GOT3 (cell line): ENCODE results near the gene ROBO3.

Source experiments
- DNase-seq: peaks from one replicate; lab custom pipeline; 2025; ENCODE audit warnings: mixed read lengths; lab: John Stamatoyannopoulos, UW

Gene ROBO3, protein sequence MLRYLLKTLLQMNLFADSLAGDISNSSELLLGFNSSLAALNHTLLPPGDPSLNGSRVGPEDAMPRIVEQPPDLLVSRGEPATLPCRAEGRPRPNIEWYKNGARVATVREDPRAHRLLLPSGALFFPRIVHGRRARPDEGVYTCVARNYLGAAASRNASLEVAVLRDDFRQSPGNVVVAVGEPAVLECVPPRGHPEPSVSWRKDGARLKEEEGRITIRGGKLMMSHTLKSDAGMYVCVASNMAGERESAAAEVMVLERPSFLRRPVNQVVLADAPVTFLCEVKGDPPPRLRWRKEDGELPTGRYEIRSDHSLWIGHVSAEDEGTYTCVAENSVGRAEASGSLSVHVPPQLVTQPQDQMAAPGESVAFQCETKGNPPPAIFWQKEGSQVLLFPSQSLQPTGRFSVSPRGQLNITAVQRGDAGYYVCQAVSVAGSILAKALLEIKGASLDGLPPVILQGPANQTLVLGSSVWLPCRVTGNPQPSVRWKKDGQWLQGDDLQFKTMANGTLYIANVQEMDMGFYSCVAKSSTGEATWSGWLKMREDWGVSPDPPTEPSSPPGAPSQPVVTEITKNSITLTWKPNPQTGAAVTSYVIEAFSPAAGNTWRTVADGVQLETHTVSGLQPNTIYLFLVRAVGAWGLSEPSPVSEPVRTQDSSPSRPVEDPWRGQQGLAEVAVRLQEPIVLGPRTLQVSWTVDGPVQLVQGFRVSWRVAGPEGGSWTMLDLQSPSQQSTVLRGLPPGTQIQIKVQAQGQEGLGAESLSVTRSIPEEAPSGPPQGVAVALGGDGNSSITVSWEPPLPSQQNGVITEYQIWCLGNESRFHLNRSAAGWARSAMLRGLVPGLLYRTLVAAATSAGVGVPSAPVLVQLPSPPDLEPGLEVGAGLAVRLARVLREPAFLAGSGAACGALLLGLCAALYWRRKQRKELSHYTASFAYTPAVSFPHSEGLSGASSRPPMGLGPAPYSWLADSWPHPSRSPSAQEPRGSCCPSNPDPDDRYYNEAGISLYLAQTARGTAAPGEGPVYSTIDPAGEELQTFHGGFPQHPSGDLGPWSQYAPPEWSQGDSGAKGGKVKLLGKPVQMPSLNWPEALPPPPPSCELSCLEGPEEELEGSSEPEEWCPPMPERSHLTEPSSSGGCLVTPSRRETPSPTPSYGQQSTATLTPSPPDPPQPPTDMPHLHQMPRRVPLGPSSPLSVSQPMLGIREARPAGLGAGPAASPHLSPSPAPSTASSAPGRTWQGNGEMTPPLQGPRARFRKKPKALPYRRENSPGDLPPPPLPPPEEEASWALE (N-terminal part only)

GRCh38 chr11:124865181-124865901 is at the start of gene ROBO3:
ROBO3 (plus strand) TSS chr11:124865432; CDS start chr11:124865578, 146 bp downstream.
- no peak for DNase-seq

GRCh38 chr11:124817036-124817435 is 48.2 kb upstream of the ROBO3 start:
- DNase-seq, result no peak

GRCh38 chr11:124821995-124822730 is 43.1 kb upstream of the ROBO3 start:
- DNase-seq, result no peak

GRCh38 chr11:124823512-124824376 is 41.5 kb upstream of the ROBO3 start:
- no peak for DNase-seq

DNA sequence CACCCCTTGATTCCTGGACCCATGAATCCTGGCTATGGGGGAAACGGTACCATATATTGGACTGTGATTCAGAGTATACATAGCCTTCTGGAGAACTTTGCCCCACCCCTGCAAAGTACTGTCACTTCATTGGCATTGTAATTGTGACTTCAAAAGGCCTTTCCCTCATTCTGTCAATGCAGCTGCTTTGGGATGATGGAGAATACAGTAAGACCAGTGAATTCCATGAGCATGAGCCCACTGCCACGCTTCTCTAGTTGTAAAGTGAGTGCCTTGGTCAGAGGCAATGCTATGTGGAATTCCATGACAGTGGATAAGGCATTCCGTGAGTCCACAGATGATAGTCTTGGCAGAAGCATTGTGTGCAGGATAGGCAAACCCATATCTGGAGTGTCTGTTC is 39.4 kb upstream of the ROBO3 start:
- no peak for DNase-seq

GRCh38 chr11:124829986-124830385 is 35.2 kb upstream of the ROBO3 start:
- DNase-seq, result no peak

DNA sequence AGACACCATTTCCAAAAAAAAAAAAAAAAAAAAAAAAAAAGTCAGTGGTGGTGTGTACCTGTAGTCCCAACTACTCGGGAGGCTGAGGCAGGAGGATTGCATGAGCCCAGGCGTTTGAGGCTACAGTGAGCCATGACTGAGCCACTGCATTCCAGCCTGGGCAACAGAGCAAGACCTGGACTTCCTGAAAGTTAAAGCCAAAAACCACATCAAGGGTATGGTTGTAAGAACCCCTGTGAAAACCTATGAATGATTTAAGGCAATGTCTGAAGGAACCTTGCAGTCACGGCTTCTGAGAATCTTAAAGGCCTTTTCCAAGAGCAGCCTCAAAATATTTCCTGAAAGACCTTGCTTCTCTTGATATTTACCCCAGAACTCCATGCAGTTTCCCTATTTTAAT is 34.5 kb upstream of the ROBO3 start:
- DNase-seq, result no peak

DNA sequence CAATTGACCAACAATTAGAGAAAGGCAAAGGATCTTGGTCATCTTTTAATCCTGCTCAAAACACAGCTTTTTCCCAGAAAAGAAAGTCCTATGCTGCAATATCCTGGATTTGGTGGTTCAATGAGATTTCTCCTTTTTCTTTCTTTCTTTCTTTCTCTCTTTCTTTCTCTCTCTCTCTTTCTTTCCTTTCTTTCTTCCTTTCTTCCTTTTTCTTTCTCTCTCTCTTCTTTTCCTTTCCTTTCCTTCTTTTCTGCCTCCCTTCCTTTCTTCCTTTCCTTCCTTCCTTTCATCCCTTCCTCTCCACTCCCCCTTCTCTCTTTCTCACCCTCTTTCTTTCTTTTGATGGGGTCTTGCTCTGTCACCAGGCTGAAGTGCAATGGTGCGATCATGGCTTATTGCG is 33.3 kb upstream of the ROBO3 start:
- no peak for DNase-seq

DNA sequence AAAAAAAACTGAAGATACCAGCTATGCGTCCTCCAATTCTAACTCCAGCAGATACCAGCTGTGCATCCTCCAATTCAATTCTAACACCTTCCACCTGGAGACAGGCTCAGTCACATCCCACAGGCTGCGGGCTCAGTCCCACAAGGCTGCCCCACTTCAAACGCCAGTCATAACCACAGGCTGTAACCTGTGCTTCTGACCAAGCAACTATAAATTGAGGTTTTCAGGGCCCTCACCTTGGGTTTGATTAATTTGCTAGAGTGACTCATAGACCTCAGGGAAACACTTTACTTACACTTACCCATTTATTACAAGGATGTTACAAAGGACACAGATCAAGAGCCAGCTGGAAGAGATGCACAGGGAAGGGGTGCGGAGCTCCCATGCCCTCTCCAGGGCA is 32.7 kb upstream of the ROBO3 start:
- no peak for DNase-seq

- DNase-seq, result no peak
These were observed 30.6 kb upstream of the ROBO3 start for GRCh38 chr11:124834526-124835180.

DNA sequence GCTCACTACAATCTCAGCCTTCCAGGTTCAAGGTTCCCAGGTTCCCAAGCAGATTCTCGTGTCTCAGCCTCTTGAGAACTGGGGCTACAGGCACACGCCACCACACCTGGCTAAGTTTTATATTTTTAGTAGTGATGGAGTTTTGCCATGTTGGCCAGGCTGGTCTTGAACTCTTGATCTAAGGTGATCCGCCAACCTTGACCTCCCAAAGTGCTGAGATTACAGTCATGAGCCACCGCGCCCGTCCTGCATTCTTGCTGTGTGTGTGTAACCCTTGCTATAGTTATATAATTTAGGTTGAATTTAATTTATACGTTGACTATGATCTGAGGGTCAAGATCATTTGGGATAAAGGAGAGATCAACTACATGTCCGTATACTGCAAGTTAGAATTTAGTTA is 29.3 kb upstream of the ROBO3 start:
- DNase-seq, result no peak

- DNase-seq, result no peak
These were observed 27.8 kb upstream of the ROBO3 start for GRCh38 chr11:124837491-124837856.

DNA sequence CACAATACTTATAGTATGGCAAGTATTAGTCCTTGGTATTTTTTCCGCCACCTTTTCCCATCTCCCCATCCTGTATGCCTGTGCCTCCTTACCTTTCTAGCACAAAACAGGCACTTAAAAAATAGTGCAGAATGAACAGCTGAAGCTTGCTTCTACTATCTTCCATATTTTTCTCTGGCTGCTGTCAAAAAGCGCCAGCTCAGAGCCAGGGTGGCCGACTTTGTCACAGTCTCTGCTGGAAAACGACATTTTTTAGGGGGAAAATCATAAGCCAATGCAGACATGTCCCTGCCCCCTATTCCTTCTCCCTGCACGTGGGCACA is 26.5 kb upstream of the ROBO3 start:
- DNase-seq, result no peak

DNA sequence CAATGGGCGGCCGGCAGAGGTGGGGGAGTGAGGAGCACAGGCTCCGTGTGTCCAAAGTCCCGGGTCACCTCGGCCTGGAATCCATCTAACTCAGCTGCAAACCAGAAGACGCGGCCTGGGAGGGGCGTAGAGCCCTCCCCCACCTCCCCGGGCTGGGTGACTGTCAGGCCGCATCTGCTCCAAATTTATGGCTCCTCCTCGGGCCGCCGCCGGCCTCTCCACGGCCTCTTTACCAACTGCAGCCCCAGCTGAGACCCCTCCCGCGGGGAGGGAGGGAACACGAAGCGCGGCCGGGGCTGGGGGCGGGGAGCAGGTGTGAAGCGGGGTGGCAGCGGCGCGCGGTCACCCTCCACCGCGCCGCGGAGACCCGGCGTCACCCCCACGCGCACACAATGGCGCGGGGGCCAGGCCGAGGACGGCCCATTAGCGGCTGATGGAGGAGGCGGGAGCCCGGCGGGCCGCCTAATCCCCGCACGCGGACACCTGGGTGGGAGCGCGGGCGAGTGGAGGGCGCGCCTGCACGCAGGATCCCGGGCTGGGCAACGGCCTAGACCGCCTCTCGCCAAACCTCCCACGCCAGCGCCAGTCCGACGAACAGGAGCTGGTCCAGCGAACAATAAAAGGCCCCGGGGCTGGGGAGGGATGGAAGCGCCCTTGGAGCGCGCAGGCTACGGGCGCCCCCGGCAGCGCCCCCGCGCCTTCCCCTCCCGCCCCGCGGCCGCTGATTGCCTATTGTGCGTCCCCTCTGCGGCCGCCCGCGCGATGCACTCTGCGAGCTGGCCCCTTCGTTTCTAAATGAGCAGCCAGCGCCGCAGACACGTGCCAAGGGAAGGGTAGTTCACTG is 25.9 kb upstream of the ROBO3 start:
- DNase-seq, result no peak

GRCh38 chr11:124839972-124840621 is 25.1 kb upstream of the ROBO3 start:
- DNase-seq, result no peak

- no peak for DNase-seq
These were observed 24.6 kb upstream of the ROBO3 start for GRCh38 chr11:124840666-124841065.

DNA sequence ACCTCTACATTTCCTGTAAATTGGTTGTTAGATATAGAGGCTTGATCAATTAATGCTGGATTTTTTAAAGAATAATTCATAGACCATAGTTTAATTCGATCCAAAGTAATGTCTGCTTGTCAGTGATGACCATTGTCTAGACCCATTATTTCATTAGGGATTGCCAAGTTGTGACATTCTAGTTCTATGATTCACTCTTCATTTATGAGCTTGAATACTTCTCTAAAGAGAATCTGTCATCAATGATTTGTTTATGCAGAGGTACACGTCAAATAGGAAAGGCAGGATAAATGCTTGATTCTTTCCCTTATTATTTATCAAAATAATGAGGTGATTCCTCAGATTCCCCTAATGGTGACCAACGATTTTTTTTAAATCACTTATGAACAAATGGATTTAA is 24.0 kb upstream of the ROBO3 start:
- no peak for DNase-seq

DNA sequence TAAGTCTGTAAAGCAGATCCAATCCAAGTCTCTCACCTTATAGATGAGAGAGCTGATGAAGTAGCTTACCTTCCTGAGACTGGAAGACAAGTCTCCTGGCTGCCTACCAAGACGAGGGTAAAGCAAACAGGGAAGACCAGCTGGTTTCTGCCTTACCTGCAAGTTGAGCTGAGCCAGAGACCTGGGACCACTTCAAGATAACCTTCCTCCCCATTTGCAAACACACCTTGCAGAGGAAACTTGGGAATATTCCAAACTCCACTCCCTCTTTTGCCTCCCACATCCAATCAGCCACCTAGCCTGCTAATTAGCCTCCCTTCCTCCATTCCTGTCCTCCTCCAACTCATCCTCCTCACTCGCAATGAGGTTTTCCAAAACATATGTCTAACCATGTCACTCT is 23.4 kb upstream of the ROBO3 start:
- DNase-seq, result no peak
